Smooth muscle cell (in vitro differentiated cells): Measurements from ENCODE around the gene OR52B2. TPM values are rescaled to one million over a fixed set of nuclear protein-coding genes. Genes with fewer than 3 reads are reported as not detected.

Experiments
- DNase-seq: peaks from one replicate; lab custom pipeline; 2025; ENCODE audit not compliant: unreplicated experiment; lab: John Stamatoyannopoulos, UW
- H2AFZ ChIP-seq: fragments of 200-600 bp; sonication (generic); 2 replicates; pipeline ENCODE4 v1.6.0; 2016; ENCODE audit warnings: antibody characterized with exemption, low read depth, mild to moderate bottlenecking
- H3F3A ChIP-seq: fragments of 200-600 bp; sonication (generic); 2 replicates; pipeline ENCODE4 v1.6.0; 2017; ENCODE audit warnings: antibody characterized with exemption, low read depth
- H3K27ac ChIP-seq: fragments of 200-600 bp; sonication (generic); 2 replicates; pipeline ENCODE4 v1.5.1; 2016; ENCODE audit warnings: low read depth, mild to moderate bottlenecking
- H3K27me3 ChIP-seq: fragments of 200-600 bp; sonication (generic); 2 replicates; pipeline ENCODE4 v1.6.1; 2016; ENCODE audit warnings: low read depth, mild to moderate bottlenecking
- H3K36me3 ChIP-seq: fragments of 200-600 bp; sonication (generic); 2 replicates; pipeline ENCODE4 v1.5.1; 2016; ENCODE audit warnings: low read depth
- H3K4me1 ChIP-seq: fragments of 200-600 bp; sonication (generic); 2 replicates; pipeline ENCODE4 v1.5.1; 2016; ENCODE audit warnings: low read depth
- H3K4me2 ChIP-seq: fragments of 200-600 bp; sonication (generic); 2 replicates; pipeline ENCODE4 v1.6.0; 2016; ENCODE audit warnings: mild to moderate bottlenecking
- H3K4me3 ChIP-seq: fragments of 200-600 bp; sonication (generic); 2 replicates; pipeline ENCODE4 v1.5.1; 2016; ENCODE audit warnings: mild to moderate bottlenecking
- H3K79me2 ChIP-seq: fragments of 200-600 bp; sonication (generic); 2 replicates; pipeline ENCODE4 v1.6.0; 2016; ENCODE audit warnings: low read depth, mild to moderate bottlenecking
- H3K9ac ChIP-seq: fragments of 200-600 bp; sonication (generic); 2 replicates; pipeline ENCODE4 v1.6.0; 2016; ENCODE audit warnings: low read depth
- H3K9me3 ChIP-seq: fragments of 200-600 bp; sonication (generic); replicated peaks from 2 replicates; pipeline ENCODE4 v1.5.1; 2016; ENCODE audit warnings: low read depth
- H4K20me1 ChIP-seq: fragments of 200-600 bp; sonication (generic); 2 replicates; pipeline ENCODE4 v1.6.0; 2016; ENCODE audit warnings: low read depth
- CTCF ChIP-seq: fragments of 200-600 bp; sonication (generic); IDR thresholded peaks from 2 replicates; pipeline ENCODE4 v1.5.1; 2017; ENCODE audit warnings: borderline replicate concordance, mild to moderate bottlenecking, antibody characterized with exemption; ENCODE audit not compliant: insufficient read depth, poor library complexity, severe bottlenecking
- WGBS: methylation state at CpG from one replicate; pipeline ENCODE4 v1.1.7; 2016; ENCODE audit warnings: low lambda C conversion rate; 5-methylcytosine and 5-hydroxymethylcytosine counted together
- polyA plus RNA-seq: library from polyadenylated mRNA; unstranded; fragments of >200 nt; fragmentation: Nextera tagmentation; extraction: Ambion mirVana; gene quantifications from 2 replicates; pipeline ENCODE4 v1.2.1, GENCODE V29; 2016
- total RNA-seq: library from RNA; depleted of rRNA; stranded (reverse); fragments of >200 nt; gene quantifications from 2 replicates; pipeline ENCODE4 v1.2.3, GENCODE V29; 2014

OR52B2 gene
- total and polyA plus RNA-seq, 2 experiments from 2014 or later: not detected

- Histone ChIP-seq H3K79me2 (no peaks in the 10 kb centered on the region), H3K27me3 (no peaks in the 10 kb centered on the region), H3K36me3 (no peaks in the 10 kb centered on the region), H3K4me2 (no peak overlapping the region), H3K9ac (no peak overlapping the region), H3K4me3 (no peak overlapping the region), H3F3A (no peaks in the 10 kb centered on the region), H4K20me1 (no peaks in the 10 kb centered on the region), H3K27ac (no peak overlapping the region), H2AFZ (no peak overlapping the region), H3K9me3 (no peaks in the 10 kb centered on the region), H3K4me1 (no peaks in the 10 kb centered on the region)
- WGBS: 97% methylated on average over 1 of the region's 1 CpG
- no peak for DNase-seq
- TF ChIP-seq CTCF: no peak
Measured at GRCh38 chr11:6129011-6129410, 41.1 kb downstream of the OR52B2 start.

GRCh38 chr11:6127881-6128280, 42.2 kb downstream of the OR52B2 start:
- H4K20me1 ChIP-seq: no peaks in the 10 kb centered on the region
- H2AFZ ChIP-seq: no peak overlapping the region
- no peak for DNase-seq
- TF ChIP-seq CTCF: no peak
- no peaks in the 10 kb centered on the region for H3F3A ChIP-seq
- no peak overlapping the region for H3K4me2 ChIP-seq
- no peak overlapping the region for H3K27ac ChIP-seq
- no peaks in the 10 kb centered on the region for H3K79me2 ChIP-seq
- H3K4me1 ChIP-seq: no peaks in the 10 kb centered on the region
- no peaks in the 10 kb centered on the region for H3K9me3 ChIP-seq
- no peak overlapping the region for H3K9ac ChIP-seq
- 64% methylated on average over 4 of the region's 4 CpGs for WGBS
- no peaks in the 10 kb centered on the region for H3K36me3 ChIP-seq
- H3K4me3 ChIP-seq: no peak overlapping the region
- H3K27me3 ChIP-seq: no peaks in the 10 kb centered on the region

- no peak for TF ChIP-seq CTCF
- Histone ChIP-seq H3K4me2 (no peak overlapping the region), H3K79me2 (no peaks in the 10 kb centered on the region)
Measured at GRCh38 chr11:6124245-6124644, 45.9 kb downstream of the OR52B2 start.

More at GRCh38 chr11:6124245-6124644, 45.9 kb downstream of the OR52B2 start:
- Histone ChIP-seq H3F3A (no peaks in the 10 kb centered on the region), H3K27me3 (no peaks in the 10 kb centered on the region), H2AFZ (no peak overlapping the region), H3K4me3 (no peak overlapping the region), H3K36me3 (no peaks in the 10 kb centered on the region), H3K27ac (no peak overlapping the region), H3K9ac (no peak overlapping the region), H3K4me1 (no peaks in the 10 kb centered on the region), H3K9me3 (no peaks in the 10 kb centered on the region), H4K20me1 (no peaks in the 10 kb centered on the region)
- no peak for DNase-seq
- WGBS: 66% methylated on average over 3 of the region's 3 CpGs

Other genes starting within 250 kb of the OR52B2 start
- not detected in 2 replicates for gene OR56A3, start 228.1 kb downstream of the OR52B2 start, total RNA-seq
- not detected in 2 replicates for gene OR56A3, start 228.1 kb downstream of the OR52B2 start, polyA plus RNA-seq
- 2.2 TPM in 1 of 2 replicates, not detected in the other for gene OR56A5, start 201.8 kb downstream of the OR52B2 start, total RNA-seq
- gene OR56A5, start 201.8 kb downstream of the OR52B2 start, polyA plus RNA-seq: not detected in 2 replicates
- 0.18 TPM in 1 of 2 replicates, not detected in the other for gene OR52L1, start 183.3 kb downstream of the OR52B2 start, total RNA-seq
- not detected in 2 replicates for gene OR52L1, start 183.3 kb downstream of the OR52B2 start, polyA plus RNA-seq
- gene OR56A4, start 163.4 kb downstream of the OR52B2 start, total RNA-seq: 0.13 TPM in 1 of 2 replicates, not detected in the other
- gene OR56A4, start 163.4 kb downstream of the OR52B2 start, polyA plus RNA-seq: not detected in 2 replicates
- 0.04 and 0.22 TPM in 2 replicates for gene OR56A1, start 139.6 kb downstream of the OR52B2 start, total RNA-seq
- not detected in 2 replicates for gene OR56A1, start 139.6 kb downstream of the OR52B2 start, polyA plus RNA-seq
- not detected in 2 replicates for gene OR56B4, start 62.6 kb downstream of the OR52B2 start, total RNA-seq
- gene OR56B4, start 62.6 kb downstream of the OR52B2 start, polyA plus RNA-seq: 0.15 TPM in 1 of 2 replicates, not detected in the other
- gene OR52W1, start 28.9 kb upstream of the OR52B2 start, total RNA-seq: not detected in 2 replicates
- gene OR52W1, start 28.9 kb upstream of the OR52B2 start, polyA plus RNA-seq: not detected in 2 replicates
- gene C11orf42, start 35.2 kb upstream of the OR52B2 start, total RNA-seq: not detected in 2 replicates
- gene C11orf42, start 35.2 kb upstream of the OR52B2 start, polyA plus RNA-seq: 0.41 TPM in 1 of 2 replicates, not detected in the other
- 16.2 and 17.9 TPM in 2 replicates for gene FHIP1B, start 64.3 kb upstream of the OR52B2 start, total RNA-seq
- gene FHIP1B, start 64.3 kb upstream of the OR52B2 start, polyA plus RNA-seq: 16.2 and 22.1 TPM in 2 replicates
- 0.58 TPM in 1 of 2 replicates, not detected in the other for gene CNGA4, start 68.8 kb upstream of the OR52B2 start, total RNA-seq
- gene CNGA4, start 68.8 kb upstream of the OR52B2 start, polyA plus RNA-seq: not detected in 2 replicates
- 0.09 and 0.27 TPM in 2 replicates for gene CCKBR, start 89.5 kb upstream of the OR52B2 start, total RNA-seq
- gene CCKBR, start 89.5 kb upstream of the OR52B2 start, polyA plus RNA-seq: 0.26 and 0.69 TPM in 2 replicates
- gene CAVIN3, start 150.2 kb upstream of the OR52B2 start, total RNA-seq: 134 and 177 TPM in 2 replicates
- gene CAVIN3, start 150.2 kb upstream of the OR52B2 start, polyA plus RNA-seq: 251 and 257 TPM in 2 replicates
- 40.2 and 57.3 TPM in 2 replicates for gene SMPD1, start 220.1 kb upstream of the OR52B2 start, total RNA-seq
- gene SMPD1, start 220.1 kb upstream of the OR52B2 start, polyA plus RNA-seq: 50.0 and 56.6 TPM in 2 replicates
- gene APBB1, start 248.8 kb upstream of the OR52B2 start, total RNA-seq: 31.1 and 36.7 TPM in 2 replicates
- gene APBB1, start 248.8 kb upstream of the OR52B2 start, polyA plus RNA-seq: 59.2 and 64.2 TPM in 2 replicates